GM12878 (cell line): ENCODE data around the gene UBXN10.

Experiments
- ELK1 ChIP-seq: IDR thresholded peaks from 2 replicates; pipeline ENCODE4 v1.6.1; 2012; ENCODE audit warnings: low read depth, low read length, improper control_type of control experiment
- EP300 ChIP-seq, 2 experiments: fragments of 150-350 bp in 1 of 2; IDR thresholded peaks; 2 replicates each; pipeline ENCODE4 v1.6.1; 2011 to 2012; ENCODE audit warnings: low read depth in 2 of 2, low read length in 2 of 2, borderline replicate concordance in 1 of 2, improper control_type of control experiment in 1 of 2, inconsistent platforms in 1 of 2; ENCODE audit not compliant: control insufficient read depth in 1 of 2
- FOXM1 ChIP-seq: IDR thresholded peaks from 2 replicates; pipeline ENCODE4 v1.6.1; 2012; ENCODE audit warnings: low read depth, mild to moderate bottlenecking, inconsistent platforms, low read length, moderate library complexity
- PKNOX1 ChIP-seq: fragments of 450-650 bp; IDR thresholded peaks from 2 replicates; pipeline ENCODE4 v1.6.1; 2016; ENCODE audit warnings: mild to moderate bottlenecking
- REST ChIP-seq: IDR thresholded peaks from 2 replicates; pipeline ENCODE4 v1.6.1; 2012; ENCODE audit warnings: mild to moderate bottlenecking, low read depth, low read length
- SRF ChIP-seq, 2 experiments: IDR thresholded peaks; 2 replicates each; pipeline ENCODE4 v1.6.1; 2011; ENCODE audit warnings: low read depth in 2 of 2, low read length in 2 of 2, mild to moderate bottlenecking in 1 of 2, moderate library complexity in 1 of 2
- TF ChIP-seq, protein P1 (sequence below), 3 experiments: IDR thresholded peaks in 2 of 3; conservative IDR thresholded peaks in 1 of 3; 2 replicates each; pipeline ENCODE4 v1.5.1; 2011; ENCODE audit warnings: low read depth in 3 of 3, low read length in 3 of 3, mild to moderate bottlenecking in 3 of 3, control low read depth in 2 of 3, moderate library complexity in 2 of 3, inconsistent platforms in 1 of 3, mixed read lengths in 1 of 3; ENCODE audit not compliant: control insufficient read depth in 2 of 3, insufficient read depth in 1 of 3; ENCODE audit errors: extremely low read depth in 1 of 3

- TF ChIP-seq REST (no peak), EP300 (IDR thresholded peaks at IDR 0.05; ENCODE audit: borderline replicate concordance in 1 of 2, control insufficient read depth in 1 of 2, low read depth in 2 of 2, low read length in 2 of 2) (no peak), SRF (IDR thresholded peaks at IDR 0.05; ENCODE audit: low read depth in 2 of 2, low read length in 2 of 2) (no peak), PKNOX1 (no peak), FOXM1 (no peak), ELK1 (no peak)
- TF ChIP-seq, protein P1, sequence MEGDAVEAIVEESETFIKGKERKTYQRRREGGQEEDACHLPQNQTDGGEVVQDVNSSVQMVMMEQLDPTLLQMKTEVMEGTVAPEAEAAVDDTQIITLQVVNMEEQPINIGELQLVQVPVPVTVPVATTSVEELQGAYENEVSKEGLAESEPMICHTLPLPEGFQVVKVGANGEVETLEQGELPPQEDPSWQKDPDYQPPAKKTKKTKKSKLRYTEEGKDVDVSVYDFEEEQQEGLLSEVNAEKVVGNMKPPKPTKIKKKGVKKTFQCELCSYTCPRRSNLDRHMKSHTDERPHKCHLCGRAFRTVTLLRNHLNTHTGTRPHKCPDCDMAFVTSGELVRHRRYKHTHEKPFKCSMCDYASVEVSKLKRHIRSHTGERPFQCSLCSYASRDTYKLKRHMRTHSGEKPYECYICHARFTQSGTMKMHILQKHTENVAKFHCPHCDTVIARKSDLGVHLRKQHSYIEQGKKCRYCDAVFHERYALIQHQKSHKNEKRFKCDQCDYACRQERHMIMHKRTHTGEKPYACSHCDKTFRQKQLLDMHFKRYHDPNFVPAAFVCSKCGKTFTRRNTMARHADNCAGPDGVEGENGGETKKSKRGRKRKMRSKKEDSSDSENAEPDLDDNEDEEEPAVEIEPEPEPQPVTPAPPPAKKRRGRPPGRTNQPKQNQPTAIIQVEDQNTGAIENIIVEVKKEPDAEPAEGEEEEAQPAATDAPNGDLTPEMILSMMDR (IDR thresholded peaks at IDR 0.05 in 2 of 3, conservative IDR thresholded peaks at IDR 0.05 in 1 of 3; ENCODE audit: control insufficient read depth in 2 of 3, extremely low read depth in 1 of 3, insufficient read depth in 1 of 3, low read depth in 3 of 3, low read length in 3 of 3): no peak
Measured at GRCh38 chr1:20224546-20224945, 38.6 kb downstream of the UBXN10 start.
